Middle frontal gyrus (tissue), 1 donor: ENCODE measurements around the gene COL4A4.

Source experiments
- DNase-seq: peaks from one replicate; pipeline ENCODE4 v3.0.0-alpha.2; 2015; ENCODE audit warnings: low spot score; ENCODE audit errors: extremely low spot score

The COL4A4 gene

DNA sequence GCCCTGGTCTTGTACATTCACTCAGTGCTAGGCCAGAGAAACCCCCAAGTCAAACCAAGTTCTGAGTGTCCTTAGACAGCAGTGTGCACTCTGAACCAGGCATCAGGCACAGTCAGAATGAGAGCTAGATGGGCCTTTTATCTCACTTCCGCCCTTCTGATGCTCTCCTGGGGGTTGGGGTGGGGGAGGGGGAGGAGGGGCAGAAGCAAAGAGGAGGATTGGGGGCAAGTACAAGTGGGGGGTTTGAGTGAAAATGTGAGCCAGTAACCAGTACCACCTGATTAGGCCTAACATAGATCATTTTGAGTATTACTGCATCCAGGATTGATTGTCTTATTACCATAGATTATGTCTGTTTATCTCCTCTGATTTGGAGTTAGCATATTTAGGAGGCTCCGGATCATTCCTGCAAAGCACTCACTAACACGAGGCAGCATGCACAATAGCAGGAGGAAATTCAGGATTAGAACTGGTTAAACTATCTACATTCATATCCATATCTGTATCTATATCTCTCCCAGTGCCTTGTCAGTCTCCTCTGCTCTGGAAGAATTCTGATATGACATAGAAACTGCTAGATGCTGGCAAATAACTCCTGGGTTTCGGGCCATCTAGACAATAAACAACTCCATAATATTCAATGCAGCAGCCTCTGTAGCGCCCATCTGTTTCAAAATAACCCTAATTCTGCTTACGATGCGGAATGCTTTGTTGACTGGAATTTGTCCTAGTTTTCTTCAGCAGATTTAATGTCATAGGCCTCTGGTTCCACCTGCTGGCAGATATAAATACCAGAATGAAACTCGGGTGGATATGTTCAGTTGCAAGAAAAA lies 179.0 kb downstream of the COL4A4 start:
- peak; percentile 73 for DNase-seq

DNA sequence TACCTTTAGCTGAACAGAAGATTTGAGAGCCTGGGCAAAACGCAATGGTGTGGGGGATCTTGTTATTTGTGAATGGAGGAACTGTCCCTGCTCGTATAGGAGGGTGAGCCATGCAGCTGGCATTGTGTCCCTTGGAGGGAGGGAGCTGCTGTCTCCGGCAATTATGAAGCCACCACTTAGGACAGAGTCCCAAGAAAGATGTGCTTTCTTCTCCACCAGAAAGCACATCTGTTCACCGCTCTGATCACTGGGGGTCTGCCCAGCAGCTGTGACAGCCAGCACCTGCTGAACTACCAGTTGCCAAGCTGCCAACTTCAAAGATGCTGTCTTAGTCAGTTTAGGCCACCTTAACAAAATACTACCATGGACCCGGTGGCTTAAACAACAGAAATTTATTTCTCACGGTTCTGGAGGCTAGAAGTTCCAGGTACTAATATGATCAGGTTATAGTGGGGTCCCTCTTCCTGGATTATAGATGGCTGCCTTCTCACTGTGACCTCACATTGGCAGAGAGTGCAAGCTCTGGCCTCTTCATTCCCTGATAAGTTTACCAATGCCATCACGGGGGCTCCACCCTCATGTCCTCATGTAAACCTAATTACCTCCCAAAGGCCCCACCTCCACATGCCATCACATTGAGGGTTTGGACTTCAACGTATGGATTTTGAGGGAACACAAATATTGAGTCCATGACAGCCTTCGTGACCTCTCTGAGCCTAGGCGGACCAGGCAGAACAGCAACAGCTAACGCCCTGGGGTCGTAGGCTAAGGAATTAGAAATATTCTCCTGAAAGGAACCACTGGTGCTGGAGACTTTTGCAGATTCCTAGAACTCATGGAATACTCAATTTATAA lies 179.9 kb downstream of the COL4A4 start:
- DNase-seq = no peak

DNA sequence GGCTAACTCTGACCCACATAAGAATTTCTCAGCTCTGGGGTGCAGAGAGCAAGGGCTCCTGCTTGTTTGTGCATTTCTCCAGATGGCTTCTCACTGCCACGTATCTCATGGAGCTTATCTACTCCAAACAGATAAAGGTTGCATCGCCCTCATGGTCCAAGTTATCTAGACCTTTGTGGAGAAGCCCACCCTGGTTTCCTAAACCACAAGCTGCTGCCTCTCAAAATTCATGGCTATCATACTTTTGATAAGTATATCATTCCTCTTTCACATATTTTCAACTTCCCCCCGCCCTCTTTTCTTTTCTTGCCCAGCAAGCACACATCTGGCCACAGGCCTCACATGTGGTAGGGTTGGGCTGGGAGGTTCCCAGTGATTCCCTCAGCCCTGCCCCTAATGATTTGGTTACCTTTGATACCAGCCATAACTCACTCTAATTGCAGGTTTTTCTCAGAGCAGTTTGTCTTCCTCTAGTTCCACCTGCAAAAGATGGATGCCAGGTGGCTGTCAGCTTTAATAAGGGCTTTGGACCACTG lies 182.1 kb downstream of the COL4A4 start:
- DNase-seq = no peak

DNA sequence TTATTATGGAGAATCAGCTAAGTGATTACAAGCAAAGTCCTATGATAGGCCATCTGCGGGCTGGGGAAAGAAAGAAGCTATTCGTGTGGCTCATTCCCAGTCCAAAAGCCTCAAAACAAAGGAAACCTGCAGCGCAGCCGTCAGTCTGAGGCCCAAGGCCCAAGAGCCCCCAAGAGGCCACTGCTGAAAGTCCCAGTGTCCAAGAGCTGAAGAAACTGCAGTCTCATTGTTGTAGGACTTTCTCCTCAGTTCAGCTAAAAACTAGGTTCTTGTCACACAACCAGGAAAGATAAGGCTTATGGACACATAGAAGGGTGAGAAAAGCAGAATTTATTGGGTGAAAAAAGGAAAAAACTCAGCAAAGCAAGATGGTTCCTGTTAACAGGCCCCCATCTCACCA lies 185.0 kb downstream of the COL4A4 start:
- no peak for DNase-seq

DNA sequence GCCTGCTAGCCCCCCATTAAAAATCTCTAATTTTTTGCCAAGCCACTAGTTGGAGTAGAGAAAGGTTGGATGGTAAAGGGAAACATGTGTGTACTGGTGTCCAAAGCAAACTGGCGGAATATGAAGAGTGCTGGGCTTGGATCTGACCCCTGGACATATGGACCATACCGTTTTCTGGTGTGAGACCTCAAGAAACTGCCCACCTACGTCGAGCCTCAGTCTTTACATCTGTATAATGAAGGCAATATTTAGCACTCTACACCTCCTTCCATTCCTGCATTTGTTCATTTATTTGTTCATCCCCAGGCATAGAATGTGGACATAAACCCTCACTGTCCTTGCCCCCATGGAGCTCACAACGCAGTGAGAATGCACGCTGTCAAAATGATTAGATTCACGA lies 185.7 kb downstream of the COL4A4 start:
- no peak for DNase-seq

DNA sequence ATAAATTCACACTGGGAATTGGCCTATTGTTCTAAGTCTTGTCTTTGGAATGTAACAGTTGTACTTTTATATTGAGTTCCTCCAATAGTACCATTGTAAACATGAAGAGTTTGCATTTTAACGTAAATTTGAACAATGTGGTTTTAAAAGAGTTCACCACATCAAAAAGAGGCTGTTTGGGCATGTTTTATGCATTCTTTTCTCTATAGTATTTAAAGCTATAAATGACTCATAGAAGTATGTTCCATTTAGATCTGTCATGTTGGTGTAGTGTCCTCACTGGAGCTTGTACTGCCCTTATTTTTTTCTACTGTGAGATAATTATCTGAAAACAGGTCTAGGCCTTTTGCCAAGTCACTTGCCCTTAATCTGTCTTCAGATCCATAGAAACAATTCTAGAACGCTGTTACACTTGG lies 186.2 kb downstream of the COL4A4 start:
- DNase-seq = no peak

- DNase-seq = no peak
Measured at GRCh38 chr2:226973816-226974215, 190.2 kb downstream of the COL4A4 start.

GRCh38 chr2:226971770-226972169 lies 192.2 kb downstream of the COL4A4 start:
- DNase-seq = no peak

DNA sequence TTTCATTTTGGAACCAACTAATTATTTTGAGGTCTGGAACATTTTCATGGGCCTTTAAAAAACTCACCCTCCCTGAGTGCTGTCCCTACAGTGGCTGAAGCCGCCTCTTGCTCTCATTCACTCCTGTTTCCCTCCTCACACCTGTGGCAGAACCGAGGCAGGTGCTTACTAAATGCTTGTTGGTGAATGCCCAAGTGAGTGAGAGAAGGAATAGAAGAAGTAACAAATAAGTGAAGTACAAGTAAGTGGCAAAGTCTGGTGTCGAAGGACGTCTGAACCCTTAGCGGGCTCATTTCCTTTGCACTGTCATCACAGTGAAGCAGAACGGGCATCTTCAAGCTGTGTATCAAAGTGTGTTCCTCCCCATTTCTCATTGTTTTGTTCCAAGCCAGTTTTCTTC lies 192.9 kb downstream of the COL4A4 start:
- no peak for DNase-seq

- no peak for DNase-seq
Measured at GRCh38 chr2:226970362-226970761, 193.6 kb downstream of the COL4A4 start.

GRCh38 chr2:226969417-226970080 lies 194.5 kb downstream of the COL4A4 start:
- DNase-seq = no peak

- no peak for DNase-seq
Measured at GRCh38 chr2:226965376-226965775, 198.6 kb downstream of the COL4A4 start.

DNA sequence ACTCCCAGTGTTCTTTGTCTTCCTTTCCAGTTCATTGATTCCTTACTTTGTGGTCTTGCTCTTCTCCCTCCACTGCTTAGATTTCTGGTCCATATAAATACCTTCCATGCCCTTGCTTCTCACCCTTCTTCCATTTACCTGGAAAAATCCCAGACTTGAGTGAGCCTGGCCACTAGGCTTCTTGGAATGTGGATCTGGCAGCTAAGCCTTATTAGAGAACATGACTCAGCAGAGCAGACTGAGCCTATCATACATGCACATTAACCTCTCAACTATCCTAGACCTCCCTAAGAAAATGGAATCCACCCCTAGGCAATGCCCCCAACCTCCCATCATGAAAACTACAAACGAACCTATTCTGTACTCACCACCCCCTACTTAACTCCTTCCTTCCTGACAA lies 200.5 kb downstream of the COL4A4 start:
- DNase-seq = no peak

GRCh38 chr2:226962176-226962773 lies 201.7 kb downstream of the COL4A4 start:
- no peak for DNase-seq

GRCh38 chr2:226959418-226959817 lies 204.6 kb downstream of the COL4A4 start:
- DNase-seq = no peak

- no peak for DNase-seq
Measured at GRCh38 chr2:226956659-226957058, 207.3 kb downstream of the COL4A4 start.

DNA sequence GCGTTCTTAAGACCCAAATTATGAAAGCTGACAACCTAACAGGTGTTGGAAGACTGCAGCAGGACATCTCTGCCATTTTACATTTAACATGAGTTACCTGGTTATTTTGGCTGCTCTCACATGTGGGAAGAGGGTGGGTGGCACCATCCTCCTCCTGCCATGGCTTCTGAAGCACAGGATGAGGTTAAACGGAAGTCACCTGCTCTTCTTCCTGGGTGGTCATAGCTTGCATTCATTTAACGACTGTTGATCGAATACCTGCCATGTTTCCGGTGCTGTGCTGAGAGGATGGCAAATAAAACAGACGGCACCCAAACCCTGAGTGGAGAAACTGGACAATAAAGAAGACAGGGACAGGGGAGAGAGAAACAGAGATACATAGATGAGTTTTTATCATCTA lies 210.2 kb downstream of the COL4A4 start:
- no peak for DNase-seq

DNA sequence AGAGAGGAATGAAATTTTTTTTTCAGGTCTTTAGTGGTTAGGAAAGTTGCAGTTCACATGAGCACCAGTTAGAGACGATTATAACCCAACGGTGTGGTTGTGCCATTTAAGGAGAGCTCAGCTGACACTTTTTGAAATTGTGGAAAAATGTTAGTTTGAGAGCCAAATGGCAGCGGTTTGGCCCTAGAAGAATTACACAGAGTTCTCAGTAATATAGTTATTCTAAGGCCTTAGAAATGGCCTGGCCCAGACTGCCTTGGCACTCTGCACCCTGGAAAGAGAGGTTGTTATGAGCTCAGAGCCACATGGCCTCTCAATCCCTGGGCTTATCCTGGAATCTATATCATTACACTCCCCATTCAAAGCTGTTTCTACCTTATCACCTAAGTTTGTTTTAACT lies 210.8 kb downstream of the COL4A4 start:
- DNase-seq = no peak
